Right ventricle myocardium inferior (tissue), 1 donor: Measurements from ENCODE around the gene SASH1. TPM values are rescaled to one million over a fixed set of nuclear protein-coding genes. Genes with fewer than 3 reads are reported as not detected.
A peak's percentile ranks its signal among the peaks of the same experiment; 100 is the strongest.

Source experiments
- ATAC-seq: fragments of 200-7000 bp; cut with Tn5 transposase; one replicate; pipeline ENCODE4 v1.9.1; 2020; ENCODE audit warnings: mild to moderate bottlenecking, moderate library complexity
- DNase-seq: peaks from one replicate; pipeline ENCODE4 v3.0.0; 2021; ENCODE audit errors: missing footprints
- intact Hi-C: fragments of 100-400 bp; cut with DNase I; formaldehyde crosslinking; loops from one replicate; pipeline ENCODE4 v1.11.0; 2022
- total RNA-seq: library from RNA; stranded (reverse); fragmentation: NEBNext Ultra II Directional; extraction: Animal tissue kit (Norgen Biotek cat#: 25700); gene quantifications from one replicate; pipeline ENCODE4 v1.2.1, GENCODE V29; 2021
- donor health status: DM: no; HTN: yes; CAD: no; lungs with severe emphysema.

The SASH1 gene
- total RNA-seq, 1 donor from 2014 or later, result 36.8 TPM

GRCh38 chr6:148538261-148539190, 195.9 kb downstream of the SASH1 start:
- ATAC-seq, result no peak
- DNase-seq, result no peak
- intact Hi-C loops, result no loop called here

DNA sequence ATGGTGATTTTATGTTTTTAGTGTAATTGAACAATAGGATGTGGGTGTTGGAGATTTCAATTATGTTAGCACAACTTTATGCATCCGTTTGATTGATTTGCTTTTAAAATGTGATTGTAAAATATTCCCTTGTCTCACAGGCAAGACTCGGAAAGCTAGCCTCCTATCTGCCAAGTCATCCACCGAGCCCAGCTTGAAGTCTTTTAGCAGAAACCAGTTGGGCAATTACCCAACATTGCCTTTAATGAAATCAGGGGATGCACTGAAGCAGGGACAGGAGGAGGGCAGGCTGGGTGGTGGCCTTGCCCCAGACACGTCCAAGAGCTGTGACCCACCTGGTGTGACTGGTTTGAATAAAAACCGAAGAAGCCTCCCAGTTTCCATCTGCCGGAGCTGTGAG, 200.9 kb downstream of the SASH1 start:
- ATAC-seq, result no peak
- intact Hi-C loops, result no loop called here
- no peak for DNase-seq

- no peak for DNase-seq
- ATAC-seq, result no peak
- intact Hi-C loops, result no loop called here
Observed at GRCh38 chr6:148544421-148544820, 201.8 kb downstream of the SASH1 start.

DNA sequence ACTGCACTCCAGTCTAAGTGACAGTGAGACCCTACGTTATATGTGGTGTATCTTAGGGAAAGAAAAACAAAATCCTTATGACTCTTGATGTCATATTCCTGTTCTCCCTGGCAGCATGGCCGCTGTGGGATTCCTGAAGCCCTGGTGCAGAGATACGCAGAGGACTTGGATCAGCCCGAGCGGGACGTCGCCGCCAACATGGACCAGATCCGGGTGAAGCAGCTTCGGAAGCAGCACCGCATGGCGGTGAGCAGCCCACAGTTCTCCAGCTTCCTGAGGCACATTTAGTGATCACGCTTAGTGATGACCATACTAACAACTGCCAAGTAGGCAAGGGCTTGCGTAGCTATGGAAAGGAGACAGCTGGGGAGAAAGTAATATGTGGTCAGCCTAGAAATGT, 203.3 kb downstream of the SASH1 start:
- DNase-seq, result no peak
- intact Hi-C loops, result no loop called here

DNA sequence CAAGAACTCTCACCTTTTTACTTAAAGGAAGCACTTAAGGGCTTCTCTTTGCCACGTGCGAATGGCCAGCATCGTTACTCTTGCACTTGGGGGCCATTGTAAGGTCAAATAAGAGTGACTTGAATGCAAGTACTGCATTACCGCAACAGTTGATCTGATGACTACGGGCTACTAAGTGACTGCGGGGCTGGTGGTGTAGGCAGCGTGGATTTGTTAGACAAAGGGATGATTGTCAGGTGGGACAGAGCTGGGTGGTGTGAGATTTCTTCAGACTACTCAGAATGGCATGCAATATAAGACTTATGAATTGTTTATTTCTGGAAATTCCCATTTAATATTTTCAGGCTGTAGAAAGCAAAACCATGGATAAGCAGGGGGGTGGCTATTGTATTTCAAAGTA, 204.5 kb downstream of the SASH1 start:
- ATAC-seq (no peak), DNase-seq (no peak)
- intact Hi-C loops, result no loop called here

More for the DNA sequence above, 203.3 kb downstream of the SASH1 start:
- ATAC-seq, result no peak

DNA sequence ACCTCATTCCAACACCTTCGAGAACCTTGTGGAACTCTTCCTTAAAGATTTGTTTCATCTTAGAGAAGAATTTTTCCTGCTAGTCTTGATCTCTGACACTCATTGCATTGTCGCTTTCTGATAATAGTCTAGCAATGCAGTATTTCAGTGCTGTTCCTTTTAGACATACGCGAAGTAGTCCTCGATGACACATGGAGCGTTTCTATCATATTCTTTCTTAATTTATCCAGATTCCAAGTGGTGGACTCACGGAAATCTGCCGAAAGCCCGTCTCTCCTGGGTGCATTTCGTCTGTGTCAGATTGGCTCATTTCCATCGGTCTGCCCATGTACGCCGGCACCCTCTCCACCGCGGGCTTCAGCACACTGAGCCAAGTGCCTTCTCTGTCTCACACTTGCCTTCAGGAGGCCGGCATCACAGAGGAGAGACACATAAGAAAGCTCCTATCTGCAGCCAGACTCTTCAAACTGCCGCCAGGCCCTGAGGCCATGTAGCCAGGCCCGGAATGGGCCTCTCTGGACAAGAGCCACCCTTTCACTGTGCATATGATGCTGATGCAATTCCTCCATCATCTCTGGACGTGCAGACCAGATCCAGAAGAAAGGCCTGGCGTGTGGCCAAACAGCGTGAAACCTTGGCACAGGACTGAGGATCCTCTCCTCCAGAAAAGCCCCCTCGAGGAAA, 205.6 kb downstream of the SASH1 start:
- ATAC-seq (peak; percentile 76), DNase-seq (peak; percentile 80)
- intact Hi-C loops, result no loop called here

GRCh38 chr6:148548749-148549140, 206.1 kb downstream of the SASH1 start:
- ATAC-seq (peak; percentile 14), DNase-seq (no peak)
- intact Hi-C loops, result no loop called here

GRCh38 chr6:148550569-148550968, 207.9 kb downstream of the SASH1 start:
- intact Hi-C loops, result no loop called here
- ATAC-seq (no peak), DNase-seq (no peak)

GRCh38 chr6:148551226-148551625, 208.6 kb downstream of the SASH1 start:
- DNase-seq (no peak), ATAC-seq (no peak)
- intact Hi-C loops, result no loop called here

GRCh38 chr6:148556410-148556809, 213.8 kb downstream of the SASH1 start:
- ATAC-seq (no peak), DNase-seq (no peak)
- intact Hi-C loops, result no loop called here

GRCh38 chr6:148557796-148558321, 215.2 kb downstream of the SASH1 start:
- ATAC-seq (no peak), DNase-seq (no peak)
- intact Hi-C loops, result no loop called here

GRCh38 chr6:148559848-148560433, 217.3 kb downstream of the SASH1 start:
- intact Hi-C loops, result loop anchor here (5.0 kb wide), 1 partner anchor 387 kb away; no protein-coding TSS in a partner anchor
- peak; percentile 89 for DNase-seq
- peak; percentile 84 for ATAC-seq

DNA sequence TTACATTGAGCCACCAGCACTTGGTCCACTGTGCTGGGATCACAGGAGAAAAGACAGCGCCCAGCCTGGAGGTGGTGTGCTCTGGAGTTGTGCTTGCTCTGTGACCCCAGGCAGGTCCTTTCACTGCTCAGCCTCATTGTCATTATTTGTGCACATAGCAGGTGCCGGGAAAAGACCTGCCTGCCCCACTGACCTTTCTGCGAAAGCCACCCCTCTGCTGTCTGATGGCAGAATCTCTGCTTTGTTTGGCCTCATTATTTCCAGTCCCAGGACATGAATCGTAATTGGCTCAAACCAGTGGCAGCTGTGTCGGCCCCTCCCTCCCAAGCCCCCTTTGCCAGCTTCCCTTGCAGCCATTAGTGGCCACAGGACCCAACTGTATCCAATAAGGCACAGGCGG, 219.0 kb downstream of the SASH1 start:
- ATAC-seq, result no peak
- intact Hi-C loops, result loop anchor here (5.0 kb wide), 1 partner anchor 386 kb away; no protein-coding TSS in a partner anchor
- DNase-seq, result no peak

- ATAC-seq, result no peak
Observed at GRCh38 chr6:148563066-148563465, 220.4 kb downstream of the SASH1 start.

GRCh38 chr6:148564494-148565035, 221.9 kb downstream of the SASH1 start:
- intact Hi-C loops, result loop anchor here (5.0 kb wide), 1 partner anchor 383 kb away; no protein-coding TSS in a partner anchor
- DNase-seq, result no peak
- ATAC-seq, result no peak

More at GRCh38 chr6:148563066-148563465, 220.4 kb downstream of the SASH1 start:
- intact Hi-C loops, result loop anchor here (5.0 kb wide), 1 partner anchor 384 kb away; no protein-coding TSS in a partner anchor
- no peak for DNase-seq

- intact Hi-C loops, result no loop called here
- ATAC-seq, result peak; percentile 51
- DNase-seq, result no peak
Observed at GRCh38 chr6:148565321-148565926, 222.8 kb downstream of the SASH1 start.

- intact Hi-C loops, result no loop called here
- ATAC-seq (peak; percentile 55), DNase-seq (no peak)
Observed at GRCh38 chr6:148565930-148566663, 223.5 kb downstream of the SASH1 start.
